Measurements from ENCODE around the gene SND1.

SND1 gene

DNA sequence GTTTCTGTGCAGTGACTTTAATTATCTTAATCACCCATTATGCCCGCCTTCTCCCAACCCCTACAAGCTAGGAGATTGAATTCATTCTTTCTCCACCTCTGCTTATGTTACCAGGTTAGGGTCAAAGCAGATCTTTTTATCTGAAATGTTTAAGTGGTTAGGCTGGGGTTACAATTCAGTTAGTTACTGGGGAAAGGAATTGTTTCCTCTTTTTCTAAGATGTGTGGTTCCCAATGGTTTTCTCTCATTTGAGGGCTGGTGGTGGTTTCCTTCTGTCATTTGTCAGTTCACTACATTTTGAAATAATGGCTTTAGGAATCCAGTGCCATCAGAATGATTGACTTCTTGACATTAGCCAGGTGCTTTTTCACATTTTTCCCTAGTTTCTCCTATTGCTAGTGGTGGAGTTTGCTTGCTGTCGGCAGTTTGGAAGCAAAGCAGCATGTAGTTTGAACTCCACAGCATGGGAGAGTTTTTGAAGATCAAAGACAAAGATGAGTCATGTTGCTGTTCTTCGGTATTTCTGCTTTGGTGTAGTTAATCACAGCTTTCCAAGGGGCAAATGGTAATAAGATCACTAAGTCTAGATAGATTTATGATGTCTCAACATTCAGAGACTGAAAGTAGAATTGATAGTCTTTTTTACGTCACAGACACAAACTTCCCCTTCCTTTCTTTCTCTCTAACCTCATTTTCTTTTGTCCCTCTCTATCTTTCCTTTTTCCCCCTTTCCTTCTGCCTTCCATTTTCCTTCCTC lies 168.2 kb downstream of the SND1 start:
- no peak overlapping the region for H3K27ac ChIP-seq (ENCODE audit: low read depth, low read length)
- H3K27me3 ChIP-seq (ENCODE audit: control insufficient read depth in 1 of 2, insufficient read depth in 2 of 2, low read length in 2 of 2), result no peaks in the 10 kb centered on the region
- H3K4me3 ChIP-seq (ENCODE audit: low read depth in 1 of 2, low read length in 2 of 2), result no peak overlapping the region
- H3K9me3 ChIP-seq (ENCODE audit: control insufficient read depth in 1 of 2, low read length in 2 of 2), result no peaks in the 10 kb centered on the region
- H3K36me3 ChIP-seq (ENCODE audit: control insufficient read depth in 1 of 2, insufficient read depth in 2 of 2, low read length in 2 of 2), result no peaks in the 10 kb centered on the region
- peaks cover 9 to 20% of the 10 kb centered on the region in 2 donors for H3K4me1 ChIP-seq (ENCODE audit: control insufficient read depth in 1 of 2, insufficient read depth in 2 of 2, low read length in 2 of 2)
- H3K9ac ChIP-seq (ENCODE audit: low read depth in 1 of 2, low read length in 2 of 2), result no peak overlapping the region

DNA sequence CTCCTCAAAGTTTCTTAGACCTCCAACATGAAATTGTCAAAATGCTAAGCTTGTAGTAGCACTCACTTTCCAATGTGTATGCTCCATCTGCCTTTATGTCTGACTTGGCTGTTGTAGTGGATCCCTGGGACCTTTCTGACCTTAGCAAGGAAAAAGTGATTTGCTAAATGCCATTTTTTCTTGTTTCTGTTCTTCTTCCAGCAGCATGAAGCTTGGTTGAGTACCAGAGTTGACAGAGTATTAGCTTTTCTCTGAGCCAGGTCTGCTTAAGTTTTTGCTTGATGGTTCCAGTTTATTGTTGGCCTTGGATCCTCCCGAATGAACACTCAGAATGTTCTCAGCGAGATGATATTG lies 168.7 kb downstream of the SND1 start:
- Histone ChIP-seq H3K27me3 (ENCODE audit: control insufficient read depth in 1 of 2, insufficient read depth in 2 of 2, low read length in 2 of 2) (no peaks in the 10 kb centered on the region), H3K27ac (ENCODE audit: low read depth, low read length) (no peak overlapping the region), H3K36me3 (ENCODE audit: control insufficient read depth in 1 of 2, insufficient read depth in 2 of 2, low read length in 2 of 2) (no peaks in the 10 kb centered on the region), H3K4me1 (ENCODE audit: control insufficient read depth in 1 of 2, insufficient read depth in 2 of 2, low read length in 2 of 2) (peaks cover 9 to 20% of the 10 kb centered on the region in 2 donors), H3K4me3 (ENCODE audit: low read depth in 1 of 2, low read length in 2 of 2) (no peak overlapping the region), H3K9ac (ENCODE audit: low read depth in 1 of 2, low read length in 2 of 2) (no peak overlapping the region), H3K9me3 (ENCODE audit: control insufficient read depth in 1 of 2, low read length in 2 of 2) (no peaks in the 10 kb centered on the region)

DNA sequence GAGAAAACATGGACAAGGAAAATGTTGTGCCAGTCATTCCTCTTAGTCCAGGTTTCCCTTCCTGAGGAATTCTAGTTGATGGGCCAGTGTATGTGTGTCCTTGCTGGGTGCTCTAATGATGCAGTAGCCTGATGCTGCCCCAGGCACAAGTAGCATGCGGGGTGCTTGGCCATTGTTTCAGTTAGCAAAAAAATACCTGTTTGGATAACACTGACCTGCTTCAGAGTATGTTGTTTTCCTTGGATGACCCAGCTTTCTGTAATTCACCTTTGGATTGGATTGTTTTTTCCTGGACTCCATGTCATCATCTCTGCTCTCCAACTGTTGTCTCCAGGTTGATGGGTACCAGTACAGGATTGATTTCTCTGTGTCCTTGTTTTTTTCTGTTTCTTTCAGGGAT lies 169.2 kb downstream of the SND1 start:
- no peaks in the 10 kb centered on the region for H3K36me3 ChIP-seq (ENCODE audit: control insufficient read depth in 1 of 2, insufficient read depth in 2 of 2, low read length in 2 of 2)
- no peak overlapping the region for H3K4me3 ChIP-seq (ENCODE audit: low read depth in 1 of 2, low read length in 2 of 2)
- H3K27ac ChIP-seq (ENCODE audit: low read depth, low read length), result no peak overlapping the region
- no peak overlapping the region for H3K9ac ChIP-seq (ENCODE audit: low read depth in 1 of 2, low read length in 2 of 2)
- H3K27me3 ChIP-seq (ENCODE audit: control insufficient read depth in 1 of 2, insufficient read depth in 2 of 2, low read length in 2 of 2), result no peaks in the 10 kb centered on the region
- no peaks in the 10 kb centered on the region for H3K9me3 ChIP-seq (ENCODE audit: control insufficient read depth in 1 of 2, low read length in 2 of 2)
- H3K4me1 ChIP-seq (ENCODE audit: control insufficient read depth in 1 of 2, insufficient read depth in 2 of 2, low read length in 2 of 2), result peaks cover 9 to 20% of the 10 kb centered on the region in 2 donors

- Histone ChIP-seq H3K4me3 (ENCODE audit: low read depth in 1 of 2, low read length in 2 of 2) (no peak overlapping the region), H3K27me3 (ENCODE audit: control insufficient read depth in 1 of 2, insufficient read depth in 2 of 2, low read length in 2 of 2) (no peaks in the 10 kb centered on the region), H3K4me1 (ENCODE audit: control insufficient read depth in 1 of 2, insufficient read depth in 2 of 2, low read length in 2 of 2) (peaks cover 9 to 20% of the 10 kb centered on the region in 2 donors), H3K27ac (ENCODE audit: low read depth, low read length) (no peak overlapping the region), H3K36me3 (ENCODE audit: control insufficient read depth in 1 of 2, insufficient read depth in 2 of 2, low read length in 2 of 2) (no peaks in the 10 kb centered on the region), H3K9me3 (ENCODE audit: control insufficient read depth in 1 of 2, low read length in 2 of 2) (no peaks in the 10 kb centered on the region), H3K9ac (ENCODE audit: low read depth in 1 of 2, low read length in 2 of 2) (no peak overlapping the region)
Measured at GRCh38 chr7:127822822-127823508, 171.0 kb downstream of the SND1 start.

- Histone ChIP-seq H3K9ac (ENCODE audit: low read depth in 1 of 2, low read length in 2 of 2) (no peak overlapping the region), H3K27me3 (ENCODE audit: control insufficient read depth in 1 of 2, insufficient read depth in 2 of 2, low read length in 2 of 2) (no peaks in the 10 kb centered on the region), H3K27ac (ENCODE audit: low read depth, low read length) (no peak overlapping the region), H3K36me3 (ENCODE audit: control insufficient read depth in 1 of 2, insufficient read depth in 2 of 2, low read length in 2 of 2) (no peaks in the 10 kb centered on the region), H3K4me3 (ENCODE audit: low read depth in 1 of 2, low read length in 2 of 2) (no peak overlapping the region), H3K4me1 (ENCODE audit: control insufficient read depth in 1 of 2, insufficient read depth in 2 of 2, low read length in 2 of 2) (peaks cover 9 to 19% of the 10 kb centered on the region in 2 donors), H3K9me3 (ENCODE audit: control insufficient read depth in 1 of 2, low read length in 2 of 2) (no peaks in the 10 kb centered on the region)
Measured at GRCh38 chr7:127824682-127825081, 172.7 kb downstream of the SND1 start.

GRCh38 chr7:127828843-127829500 lies 177.0 kb downstream of the SND1 start:
- Histone ChIP-seq H3K27ac (ENCODE audit: low read depth, low read length) (no peak overlapping the region), H3K9ac (ENCODE audit: low read depth in 1 of 2, low read length in 2 of 2) (no peak overlapping the region), H3K4me1 (ENCODE audit: control insufficient read depth in 1 of 2, insufficient read depth in 2 of 2, low read length in 2 of 2) (no peaks in the 10 kb centered on the region), H3K27me3 (ENCODE audit: control insufficient read depth in 1 of 2, insufficient read depth in 2 of 2, low read length in 2 of 2) (no peaks in the 10 kb centered on the region), H3K9me3 (ENCODE audit: control insufficient read depth in 1 of 2, low read length in 2 of 2) (no peaks in the 10 kb centered on the region), H3K36me3 (ENCODE audit: control insufficient read depth in 1 of 2, insufficient read depth in 2 of 2, low read length in 2 of 2) (peaks cover 0 to 3% of the 10 kb centered on the region in 2 donors), H3K4me3 (ENCODE audit: low read depth in 1 of 2, low read length in 2 of 2) (no peak overlapping the region)

DNA sequence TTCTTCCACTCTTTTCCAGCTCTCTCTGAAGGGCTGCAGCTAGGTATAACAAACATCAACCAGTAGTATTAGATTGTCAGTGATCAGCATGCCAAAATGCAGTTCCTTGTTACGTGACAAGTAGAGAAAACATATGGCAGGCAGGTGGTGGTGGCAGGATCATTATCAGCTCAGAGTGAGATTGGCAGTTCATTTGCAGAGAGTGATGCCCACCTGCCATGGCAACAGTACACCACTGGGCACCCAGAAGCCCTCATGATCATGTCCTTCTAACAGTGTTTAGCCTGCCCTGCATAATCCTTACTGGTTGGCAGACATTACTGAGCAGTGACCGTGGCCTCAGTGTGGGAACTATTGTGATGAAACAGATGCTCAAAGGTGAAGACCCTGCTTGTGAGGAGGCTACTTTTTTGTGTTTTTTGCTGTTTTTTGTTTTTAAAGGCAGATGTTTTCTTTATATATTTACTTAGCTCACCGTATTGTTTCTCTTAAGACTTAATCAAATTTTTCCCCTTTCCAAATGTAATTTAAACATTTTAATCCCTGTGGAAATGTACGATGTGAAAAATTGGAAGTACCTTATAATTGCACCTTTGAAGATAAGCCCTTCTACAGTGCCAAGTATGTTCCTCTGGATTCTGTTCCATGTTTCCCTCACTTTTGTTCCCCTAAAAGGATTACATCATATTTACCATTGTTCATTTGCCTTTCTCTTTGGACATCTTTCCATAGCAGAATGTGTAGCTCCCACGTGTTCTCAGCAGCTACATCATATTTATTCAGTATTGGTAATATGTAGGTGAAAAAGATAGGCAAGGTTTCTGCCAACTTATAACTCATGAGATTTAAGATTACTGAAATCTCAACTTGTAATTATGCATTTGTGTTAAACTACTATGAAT lies 179.6 kb downstream of the SND1 start:
- Histone ChIP-seq H3K4me1 (ENCODE audit: control insufficient read depth in 1 of 2, insufficient read depth in 2 of 2, low read length in 2 of 2) (no peaks in the 10 kb centered on the region), H3K36me3 (ENCODE audit: control insufficient read depth in 1 of 2, insufficient read depth in 2 of 2, low read length in 2 of 2) (peaks cover 0 to 3% of the 10 kb centered on the region in 2 donors), H3K9me3 (ENCODE audit: control insufficient read depth in 1 of 2, low read length in 2 of 2) (no peaks in the 10 kb centered on the region), H3K27ac (ENCODE audit: low read depth, low read length) (no peak overlapping the region), H3K27me3 (ENCODE audit: control insufficient read depth in 1 of 2, insufficient read depth in 2 of 2, low read length in 2 of 2) (no peaks in the 10 kb centered on the region), H3K4me3 (ENCODE audit: low read depth in 1 of 2, low read length in 2 of 2) (no peak overlapping the region), H3K9ac (ENCODE audit: low read depth in 1 of 2, low read length in 2 of 2) (no peak overlapping the region)

DNA sequence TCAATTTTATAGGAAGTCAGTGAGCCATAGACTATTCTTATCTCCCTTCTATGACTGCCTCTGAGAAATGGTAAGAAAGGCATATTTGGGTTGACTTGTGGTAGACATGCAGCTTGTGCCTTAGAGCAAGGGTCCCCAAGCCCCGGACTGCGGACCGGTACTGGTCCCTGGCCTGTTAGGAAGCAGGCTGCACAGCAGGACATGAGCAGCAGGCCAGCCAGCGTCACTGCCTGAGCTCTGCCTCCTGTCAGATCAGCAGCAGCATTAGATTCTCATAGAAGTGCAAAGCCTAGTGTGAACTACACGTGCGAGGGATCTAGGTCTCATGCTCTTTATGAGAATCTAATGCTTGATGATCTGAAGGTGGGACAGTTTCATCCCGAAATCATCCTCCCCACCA lies 180.6 kb downstream of the SND1 start:
- Histone ChIP-seq H3K27ac (ENCODE audit: low read depth, low read length) (no peak overlapping the region), H3K9ac (ENCODE audit: low read depth in 1 of 2, low read length in 2 of 2) (no peak overlapping the region), H3K36me3 (ENCODE audit: control insufficient read depth in 1 of 2, insufficient read depth in 2 of 2, low read length in 2 of 2) (peaks cover 0 to 3% of the 10 kb centered on the region in 2 donors), H3K27me3 (ENCODE audit: control insufficient read depth in 1 of 2, insufficient read depth in 2 of 2, low read length in 2 of 2) (no peaks in the 10 kb centered on the region), H3K9me3 (ENCODE audit: control insufficient read depth in 1 of 2, low read length in 2 of 2) (peaks cover 0 to 2% of the 10 kb centered on the region in 2 donors), H3K4me1 (ENCODE audit: control insufficient read depth in 1 of 2, insufficient read depth in 2 of 2, low read length in 2 of 2) (no peaks in the 10 kb centered on the region), H3K4me3 (ENCODE audit: low read depth in 1 of 2, low read length in 2 of 2) (no peak overlapping the region)

- H3K4me1 ChIP-seq (ENCODE audit: control insufficient read depth in 1 of 2, insufficient read depth in 2 of 2, low read length in 2 of 2), result no peaks in the 10 kb centered on the region
- no peak overlapping the region for H3K9ac ChIP-seq (ENCODE audit: low read depth in 1 of 2, low read length in 2 of 2)
- H3K27ac ChIP-seq (ENCODE audit: low read depth, low read length), result no peak overlapping the region
- peaks cover 0 to 3% of the 10 kb centered on the region in 2 donors for H3K36me3 ChIP-seq (ENCODE audit: control insufficient read depth in 1 of 2, insufficient read depth in 2 of 2, low read length in 2 of 2)
- H3K27me3 ChIP-seq (ENCODE audit: control insufficient read depth in 1 of 2, insufficient read depth in 2 of 2, low read length in 2 of 2), result no peaks in the 10 kb centered on the region
- H3K4me3 ChIP-seq (ENCODE audit: low read depth in 1 of 2, low read length in 2 of 2), result no peak overlapping the region
- H3K9me3 ChIP-seq (ENCODE audit: control insufficient read depth in 1 of 2, low read length in 2 of 2), result peaks cover 4 to 6% of the 10 kb centered on the region in 2 donors
Measured at GRCh38 chr7:127833641-127834040, 181.6 kb downstream of the SND1 start.

Data from duodenal mucosa (tissue), 2 donors.